ENCODE data around the gene PPP1R36. TPM values are rescaled to one million over a fixed set of nuclear protein-coding genes. Genes with fewer than 3 reads are reported as not detected.

The PPP1R36 gene
- total RNA-seq, 2 experiments from 2014 or later = 0.29 TPM; not detected in 1

- Mint-ChIP-seq H3K4me1 (ENCODE audit: low read depth) (peaks cover 29% of the 10 kb centered on the region), H3K4me3 (peak overlapping the region; percentile 79), H3K36me3 (ENCODE audit: low read depth) (peaks cover 13% of the 10 kb centered on the region), H3K27ac (no peak overlapping the region), H3K27me3 (peaks cover 31% of the 10 kb centered on the region), H3K9me3 (peaks cover 6% of the 10 kb centered on the region)
- ChIA-PET POLR2A (interaction anchor here (1.7 kb wide), 1 partner anchor 20 kb away, joined by 3 read pairs; no protein-coding TSS in a partner anchor), CTCF (interaction anchor here (1.0 to 4.7 kb wide), 6 partner anchors 11 to 223 kb away, joined by 3 to 28 read pairs (median 4); no protein-coding TSS in a partner anchor)
- DNase-seq (no peak), ATAC-seq (no peak)
- TF ChIP-seq, protein P1, sequence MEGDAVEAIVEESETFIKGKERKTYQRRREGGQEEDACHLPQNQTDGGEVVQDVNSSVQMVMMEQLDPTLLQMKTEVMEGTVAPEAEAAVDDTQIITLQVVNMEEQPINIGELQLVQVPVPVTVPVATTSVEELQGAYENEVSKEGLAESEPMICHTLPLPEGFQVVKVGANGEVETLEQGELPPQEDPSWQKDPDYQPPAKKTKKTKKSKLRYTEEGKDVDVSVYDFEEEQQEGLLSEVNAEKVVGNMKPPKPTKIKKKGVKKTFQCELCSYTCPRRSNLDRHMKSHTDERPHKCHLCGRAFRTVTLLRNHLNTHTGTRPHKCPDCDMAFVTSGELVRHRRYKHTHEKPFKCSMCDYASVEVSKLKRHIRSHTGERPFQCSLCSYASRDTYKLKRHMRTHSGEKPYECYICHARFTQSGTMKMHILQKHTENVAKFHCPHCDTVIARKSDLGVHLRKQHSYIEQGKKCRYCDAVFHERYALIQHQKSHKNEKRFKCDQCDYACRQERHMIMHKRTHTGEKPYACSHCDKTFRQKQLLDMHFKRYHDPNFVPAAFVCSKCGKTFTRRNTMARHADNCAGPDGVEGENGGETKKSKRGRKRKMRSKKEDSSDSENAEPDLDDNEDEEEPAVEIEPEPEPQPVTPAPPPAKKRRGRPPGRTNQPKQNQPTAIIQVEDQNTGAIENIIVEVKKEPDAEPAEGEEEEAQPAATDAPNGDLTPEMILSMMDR (IDR thresholded peaks at IDR 0.05) = no peak
- intact Hi-C loops (cut with micrococcal nuclease) = loop anchor here (5.0 kb wide), 1 partner anchor 36 kb away; no protein-coding TSS in a partner anchor
Measured at GRCh38 chr14:64542836-64543201, 6.9 kb upstream of the PPP1R36 start.

DNA sequence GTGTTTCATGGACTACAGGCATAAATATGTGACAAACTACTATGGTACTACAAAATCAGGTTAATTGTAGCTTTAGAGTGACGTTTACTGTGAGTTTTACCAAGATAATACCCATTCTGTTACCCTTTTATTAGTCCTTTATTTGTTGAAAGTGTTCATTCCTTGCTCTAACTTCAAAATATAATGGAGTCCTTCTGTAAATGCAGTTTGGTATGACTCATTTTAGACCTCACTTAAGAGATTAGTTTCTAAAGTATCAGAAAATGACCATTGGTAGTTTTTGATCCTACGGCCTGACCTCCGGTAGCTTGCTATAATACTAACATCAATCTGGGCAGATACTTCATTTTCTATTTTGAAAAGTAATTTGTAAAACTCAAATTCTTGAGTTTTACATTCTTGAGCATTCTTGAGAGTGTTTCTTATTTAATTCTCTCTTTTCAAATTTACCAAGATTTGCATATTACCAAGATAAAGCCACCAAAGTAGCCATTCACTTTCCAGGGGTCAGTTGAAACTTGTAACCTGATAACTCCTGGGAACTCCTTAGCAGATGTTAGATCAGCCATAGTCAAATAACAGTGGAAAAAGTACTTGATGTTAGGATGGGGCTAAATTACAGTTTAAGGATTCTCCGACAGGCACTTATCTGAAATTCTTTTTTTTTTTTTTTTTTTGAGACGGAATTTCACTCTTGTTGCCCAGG is 5.0 kb upstream of the PPP1R36 start:
- POLR2A ChIA-PET = no interaction called here
- peaks cover 30% of the 10 kb centered on the region for H3K4me1 Mint-ChIP-seq (ENCODE audit: low read depth)

GRCh38 chr14:64549016-64549415 is 745 bp upstream of the PPP1R36 start:
- CTCF ChIA-PET = interaction anchor here (0.9 to 1.3 kb wide), 2 partner anchors 8 to 38 kb away, joined by 4 read pairs; partner anchors contain the start of gene HSPA2
- peaks cover 10% of the 10 kb centered on the region for H3K4me1 Mint-ChIP-seq (ENCODE audit: low read depth)
- ATAC-seq (no peak), DNase-seq (no peak)
- no peaks in the 10 kb centered on the region for H3K36me3 Mint-ChIP-seq (ENCODE audit: low read depth)
- intact Hi-C loops (cut with micrococcal nuclease) = no loop called here
- no peak overlapping the region for H3K27ac Mint-ChIP-seq
- POLR2A ChIA-PET = interaction anchor here (0.8 to 1.0 kb wide), 3 partner anchors 9 to 27 kb away, joined by 3 to 6 read pairs (median 3); partner anchors contain the start of gene HSPA2
- TF ChIP-seq, protein P1 (IDR thresholded peaks at IDR 0.05) = no peak
- H3K9me3 Mint-ChIP-seq = no peaks in the 10 kb centered on the region
- H3K27me3 Mint-ChIP-seq = peaks cover 10% of the 10 kb centered on the region
- peak overlapping the region; percentile 1 for H3K4me3 Mint-ChIP-seq

More for the DNA sequence above, 5.0 kb upstream of the PPP1R36 start:
- Mint-ChIP-seq H3K36me3 (ENCODE audit: low read depth) (peaks cover 13% of the 10 kb centered on the region), H3K27ac (no peak overlapping the region), H3K27me3 (peaks cover 28% of the 10 kb centered on the region), H3K9me3 (peaks cover 6% of the 10 kb centered on the region), H3K4me3 (no peak overlapping the region)
- intact Hi-C loops (cut with micrococcal nuclease) = loop anchor here (5.0 kb wide), 1 partner anchor 37 kb away; no protein-coding TSS in a partner anchor
- DNase-seq = no peak
- TF ChIP-seq, protein P1 (IDR thresholded peaks at IDR 0.05) = no peak
- CTCF ChIA-PET = interaction anchor here (4.7 kb wide), 1 partner anchor 92 kb away, joined by 28 read pairs; no protein-coding TSS in a partner anchor
- no peak for ATAC-seq

DNA sequence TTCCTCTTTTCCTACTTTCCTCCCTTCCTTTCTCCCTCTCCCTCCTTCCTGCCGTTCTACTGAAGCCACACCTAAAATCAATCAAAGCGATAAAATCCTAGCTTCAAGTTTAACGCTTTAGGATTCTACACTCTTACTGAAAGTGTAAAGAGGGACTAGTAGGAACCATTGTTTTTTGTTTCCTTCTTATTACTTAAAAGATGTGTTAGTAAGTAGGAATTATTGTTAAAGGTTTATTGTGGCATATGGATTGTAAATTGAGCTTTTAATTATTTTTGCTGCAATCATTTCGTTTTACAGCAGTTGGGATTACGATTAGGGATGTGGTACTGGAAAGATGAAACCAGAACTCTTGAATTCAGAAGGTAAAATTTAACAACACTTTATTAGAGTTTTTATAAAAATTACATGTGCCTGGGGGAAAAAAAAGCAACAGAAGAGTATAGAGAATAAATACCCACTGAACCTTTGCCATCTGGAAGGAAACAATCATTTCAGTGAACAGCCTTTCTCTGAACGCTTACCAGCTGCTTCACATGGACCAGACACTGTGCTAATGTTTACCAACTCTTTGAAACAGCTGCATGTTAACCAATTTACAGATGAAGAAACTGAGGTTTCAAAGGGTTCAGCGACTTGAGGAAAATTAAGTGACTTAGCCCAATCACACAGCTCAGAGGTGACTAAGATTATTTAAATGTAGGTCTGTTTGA is 1.0 kb downstream of the PPP1R36 start:
- POLR2A ChIA-PET = interaction anchor here (0.7 to 1.0 kb wide), 5 partner anchors 9 to 45 kb away, joined by 3 to 4 read pairs (median 3); partner anchors contain the start of gene HSPA2
- H3K4me1 Mint-ChIP-seq (ENCODE audit: low read depth) = peaks cover 10% of the 10 kb centered on the region
- H3K36me3 Mint-ChIP-seq (ENCODE audit: low read depth) = no peaks in the 10 kb centered on the region
- DNase-seq (no peak), ATAC-seq (no peak)
- CTCF ChIA-PET = interaction anchor here (0.6 to 1.1 kb wide), 7 partner anchors 10 to 787 kb away, joined by 3 to 5 read pairs (median 4); partner anchors contain the start of gene HSPA2
- peak overlapping the region; percentile 47 for H3K4me3 Mint-ChIP-seq
- H3K27ac Mint-ChIP-seq = no peak overlapping the region
- intact Hi-C loops (cut with micrococcal nuclease) = no loop called here
- H3K9me3 Mint-ChIP-seq = no peaks in the 10 kb centered on the region
- H3K27me3 Mint-ChIP-seq = peaks cover 10% of the 10 kb centered on the region
- TF ChIP-seq, protein P1 (IDR thresholded peaks at IDR 0.05) = no peak
